ENCODE measurements around the gene ZBTB43.
"Not testable (repeated sequence)": the region's sequence is repeated elsewhere in the genome, so short reads cannot be mapped to it uniquely, and the experiment has no call there.

Gene ZBTB43

GRCh38 chr9:126791406-126792230 lies 13.2 kb upstream of the ZBTB43 start:
- no peak for DNase-seq

GRCh38 chr9:126793686-126794417 lies 11.0 kb upstream of the ZBTB43 start:
- DNase-seq, result no peak

GRCh38 chr9:126794441-126794840 lies 10.4 kb upstream of the ZBTB43 start:
- no peak for DNase-seq

- DNase-seq, result no peak
Observed at GRCh38 chr9:126796758-126797157, 8.1 kb upstream of the ZBTB43 start.

GRCh38 chr9:126797903-126798302 lies 6.9 kb upstream of the ZBTB43 start:
- DNase-seq, result no peak

GRCh38 chr9:126799034-126799433 lies 5.8 kb upstream of the ZBTB43 start:
- DNase-seq, result no peak

GRCh38 chr9:126802318-126803059 lies 2.4 kb upstream of the ZBTB43 start:
- no peak for DNase-seq

GRCh38 chr9:126804198-126804695 lies 593 bp upstream of the ZBTB43 start:
- DNase-seq, result no peak

GRCh38 chr9:126805554-126806262 lies 868 bp downstream of the ZBTB43 start:
- DNase-seq, result no peak

- no peak for DNase-seq
Observed at GRCh38 chr9:126806336-126806735, 1.5 kb downstream of the ZBTB43 start.

GRCh38 chr9:126809068-126809467 lies 4.2 kb downstream of the ZBTB43 start:
- no peak for DNase-seq

- not testable (repeated sequence) for DNase-seq
Observed at GRCh38 chr9:126810221-126810620, 5.4 kb downstream of the ZBTB43 start.

GRCh38 chr9:126813072-126813471 lies 8.2 kb downstream of the ZBTB43 start:
- DNase-seq, result no peak

GRCh38 chr9:126814091-126814490 lies 9.3 kb downstream of the ZBTB43 start:
- DNase-seq, result no peak

GRCh38 chr9:126817615-126818014 lies 12.8 kb downstream of the ZBTB43 start:
- not testable (repeated sequence) for DNase-seq

- no peak for DNase-seq
Observed at GRCh38 chr9:126818482-126818881, 13.6 kb downstream of the ZBTB43 start.

- DNase-seq, result no peak
Observed at GRCh38 chr9:126819482-126819881, 14.6 kb downstream of the ZBTB43 start.

- no peak for DNase-seq
Observed at GRCh38 chr9:126822278-126822677, 17.4 kb downstream of the ZBTB43 start.

GRCh38 chr9:126822873-126823272 lies 18.0 kb downstream of the ZBTB43 start:
- DNase-seq, result no peak

- DNase-seq, result not testable (repeated sequence)
Observed at GRCh38 chr9:126824052-126824451, 19.2 kb downstream of the ZBTB43 start.

GRCh38 chr9:126827227-126827626 lies 22.4 kb downstream of the ZBTB43 start:
- DNase-seq, result no peak

- no peak for DNase-seq
Observed at GRCh38 chr9:126829035-126829434, 24.2 kb downstream of the ZBTB43 start.

GRCh38 chr9:126830827-126831226 lies 26.0 kb downstream of the ZBTB43 start:
- DNase-seq, result no peak

Measured in NCI-H1694 (cell line).